ENCODE results near the gene OR5I1. TPM values are rescaled to one million over a fixed set of nuclear protein-coding genes. Genes with fewer than 3 reads are reported as not detected.

The OR5I1 gene
- total and polyA plus RNA-seq, 9 of the 15 experiments (the other 6 are each of a cell fraction or from before 2014, with no cell fraction given) = not detected

- Histone ChIP-seq H3K27me3 (ENCODE audit: control insufficient read depth in 2 of 2, insufficient read depth in 2 of 2, low read length in 2 of 2) (no peaks in the 10 kb centered on the region), H3K9me3 (replicated peaks; ENCODE audit: control insufficient read depth, insufficient read depth, low read depth, low read length) (no peaks in the 10 kb centered on the region; the same call in none of the 2 replicates), H3K36me3 (ENCODE audit: control insufficient read depth, insufficient read depth, low read length) (no peaks in the 10 kb centered on the region), H3K4me3 (no peak overlapping the region), H3K9me1 (ENCODE audit: control insufficient read depth, insufficient read depth, low read length) (no peaks in the 10 kb centered on the region), H3K9ac (ENCODE audit: insufficient read depth in 1 of 2, low read depth in 2 of 2, low read length in 2 of 2) (no peak overlapping the region), H2AFZ (ENCODE audit: low read depth, low read length) (no peak overlapping the region), H3K4me2 (ENCODE audit: insufficient read depth, low read length) (no peak overlapping the region), H4K20me1 (replicated peaks; ENCODE audit: control insufficient read depth, insufficient read depth, low read length) (no peaks in the 10 kb centered on the region), H3K27ac (ENCODE audit: extremely low read depth, low read depth, low read length) (no peak overlapping the region), H3K79me2 (ENCODE audit: control insufficient read depth, insufficient read depth, low read length) (no peaks in the 10 kb centered on the region), H3K4me1 (replicated peaks in 1 of 2; ENCODE audit: control insufficient read depth in 2 of 2, insufficient read depth in 2 of 2, low read length in 2 of 2) (no peaks in the 10 kb centered on the region)
- intact Hi-C loops (cut with micrococcal nuclease) (no loop called here), in situ Hi-C loops (cut with MboI) (no loop called here)
- TF ChIP-seq YY1 (IDR thresholded peaks at IDR 0.05; ENCODE audit: borderline replicate concordance in 1 of 3, control insufficient read depth in 1 of 3, extremely low read depth in 1 of 3, insufficient read depth in 3 of 3, insufficient read length in 1 of 3, insufficient replicate concordance in 2 of 3, low read depth in 1 of 3, low read length in 2 of 3) (no peak), SAFB2 (IDR thresholded peaks at IDR 0.05; ENCODE audit: borderline replicate concordance, low read depth, low read length, severe bottlenecking) (no peak), HMBOX1 (IDR thresholded peaks at IDR 0.05) (no peak), PHF21A (IDR thresholded peaks at IDR 0.05; ENCODE audit: borderline replicate concordance, low read depth) (no peak), TFAP4 (CRISPR knock-in tag; IDR thresholded peaks at IDR 0.05; ENCODE audit: borderline replicate concordance) (no peak), CREM (IDR thresholded peaks at IDR 0.05; ENCODE audit: low read depth) (no peak), MXD1 (CRISPR knock-in tag; IDR thresholded peaks at IDR 0.05; ENCODE audit: borderline replicate concordance, poor library complexity, severe bottlenecking) (no peak), MNT (conservative IDR thresholded peaks at IDR 0.05) (no peak), KAT2B (IDR thresholded peaks at IDR 0.05; ENCODE audit: low read depth, low read length) (no peak)
- no TSS peak for BruUV-seq (replicated peaks)
- ChIA-PET CTCF (ENCODE audit: low intra/inter-chr PET ratio) (no interaction called here), POLR2A (no interaction called here)
- DNase-seq (ENCODE audit: extremely low read depth in 1 of 4, low spot score in 3 of 4) (no peak), FAIRE-seq (no peak), ATAC-seq (no peak)
- 0% methylated on average over 4 of the region's 5 CpGs for WGBS (ENCODE audit: insufficient coverage, low coverage, missing lambda C conversion rate)
Observed at GRCh38 chr11:55920537-55920936, 15.7 kb downstream of the OR5I1 start.

All from K562 (cell line).